NT2/D1 (cell line): ENCODE results near the gene SPACA6.

Experiments
- SUZ12 ChIP-seq: IDR thresholded peaks from 2 replicates; pipeline ENCODE4 v1.6.1; 2011; ENCODE audit not compliant: insufficient read length, insufficient read depth; ENCODE audit errors: extremely low read depth
- YY1 ChIP-seq: IDR thresholded peaks from 2 replicates; pipeline ENCODE4 v1.6.1; 2011; ENCODE audit not compliant: insufficient read length, insufficient read depth
- ZNF274 ChIP-seq: IDR thresholded peaks from 2 replicates; pipeline ENCODE4 v1.6.1; 2011; ENCODE audit warnings: mild to moderate bottlenecking, low read depth, low read length

- no peak for TF ChIP-seq YY1
- no peak for TF ChIP-seq ZNF274
- no peak for TF ChIP-seq SUZ12
These were observed 48.4 kb upstream of the SPACA6 start for GRCh38 chr19:51644636-51645271.
